OCI-LY1 (cell line): ENCODE measurements around the gene HLTF.

Source experiments
- EZH2 ChIP-seq: fragments of 200-600 bp; sonication (generic), shearing (Covaris generic); IDR thresholded peaks from 2 replicates; pipeline ENCODE4 v1.8.0; 2017; ENCODE audit warnings: borderline replicate concordance, mixed run types, mild to moderate bottlenecking, antibody characterized with exemption, low read length, moderate library complexity, mixed read lengths
- TF ChIP-seq, protein P1 (sequence below): fragments of 200-600 bp; sonication (generic), shearing (Covaris generic); IDR thresholded peaks from 2 replicates; pipeline ENCODE4 v1.5.1; 2017; ENCODE audit warnings: mild to moderate bottlenecking, antibody characterized with exemption, low read length, moderate library complexity, mixed read lengths

GRCh38 chr3:149134575-149134974 is 48.2 kb upstream of the HLTF start:
- TF ChIP-seq, protein P1, sequence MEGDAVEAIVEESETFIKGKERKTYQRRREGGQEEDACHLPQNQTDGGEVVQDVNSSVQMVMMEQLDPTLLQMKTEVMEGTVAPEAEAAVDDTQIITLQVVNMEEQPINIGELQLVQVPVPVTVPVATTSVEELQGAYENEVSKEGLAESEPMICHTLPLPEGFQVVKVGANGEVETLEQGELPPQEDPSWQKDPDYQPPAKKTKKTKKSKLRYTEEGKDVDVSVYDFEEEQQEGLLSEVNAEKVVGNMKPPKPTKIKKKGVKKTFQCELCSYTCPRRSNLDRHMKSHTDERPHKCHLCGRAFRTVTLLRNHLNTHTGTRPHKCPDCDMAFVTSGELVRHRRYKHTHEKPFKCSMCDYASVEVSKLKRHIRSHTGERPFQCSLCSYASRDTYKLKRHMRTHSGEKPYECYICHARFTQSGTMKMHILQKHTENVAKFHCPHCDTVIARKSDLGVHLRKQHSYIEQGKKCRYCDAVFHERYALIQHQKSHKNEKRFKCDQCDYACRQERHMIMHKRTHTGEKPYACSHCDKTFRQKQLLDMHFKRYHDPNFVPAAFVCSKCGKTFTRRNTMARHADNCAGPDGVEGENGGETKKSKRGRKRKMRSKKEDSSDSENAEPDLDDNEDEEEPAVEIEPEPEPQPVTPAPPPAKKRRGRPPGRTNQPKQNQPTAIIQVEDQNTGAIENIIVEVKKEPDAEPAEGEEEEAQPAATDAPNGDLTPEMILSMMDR, result no peak
- TF ChIP-seq EZH2, result no peak
